ENCODE data around the gene TAOK3.
A peak's percentile ranks its signal among the peaks of the same experiment; 100 is the strongest.
"Not testable (repeated sequence)": the region's sequence is repeated elsewhere in the genome, so short reads cannot be mapped to it uniquely, and the experiment has no call there.

The TAOK3 gene

DNA sequence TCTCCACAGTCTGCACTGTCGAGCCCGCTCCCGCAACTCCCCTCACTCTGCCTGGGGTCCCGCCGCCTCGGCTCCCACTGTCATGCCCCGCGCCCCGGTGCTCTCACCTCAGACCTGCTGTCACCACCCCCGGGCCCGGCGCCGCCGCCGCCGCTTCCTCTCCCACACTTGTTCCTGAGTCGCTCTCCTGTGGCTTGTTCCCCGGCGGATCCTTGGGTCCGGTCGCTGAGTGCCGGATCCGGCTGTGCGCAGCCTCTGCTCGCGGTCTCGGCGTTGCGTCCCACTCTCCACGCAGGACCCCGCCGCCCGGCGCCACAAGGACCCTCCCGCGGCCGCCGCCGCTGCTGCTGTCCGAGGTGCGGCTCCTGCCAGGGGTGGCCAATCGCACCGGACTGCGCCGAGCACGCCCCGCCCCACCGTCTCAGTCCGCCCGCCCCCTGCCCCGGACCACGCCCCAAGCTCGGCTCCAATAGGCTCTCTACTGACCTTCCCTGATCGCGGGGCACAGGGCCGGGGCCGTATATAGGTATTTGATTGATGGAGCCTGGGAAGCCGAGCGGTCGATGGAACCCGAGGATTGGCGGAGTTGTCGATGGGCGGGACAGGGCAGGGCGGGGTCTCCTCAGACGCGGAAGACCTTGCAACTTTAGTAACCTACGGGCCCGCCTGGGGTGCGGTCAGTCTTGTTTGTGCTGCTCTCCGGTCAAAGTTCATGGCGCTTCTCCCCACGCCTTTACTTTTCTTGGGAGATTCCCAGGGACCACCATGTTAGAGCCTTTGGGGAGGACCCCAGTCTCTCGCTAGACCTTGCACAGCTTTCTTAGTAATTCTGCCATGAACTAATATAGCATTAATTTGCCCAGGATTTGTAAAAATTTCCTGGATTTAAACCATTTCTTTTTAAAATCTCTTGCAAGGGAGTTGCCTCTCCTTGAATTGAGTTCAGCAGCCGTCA lies at the start of gene TAOK3:
TAOK3 (minus strand) TSS at position 367 of the 955 bp plus-strand sequence. CDS start 117,340 bp downstream, outside the sequence.
- DNase-seq (ENCODE audit: low spot score), result peak; percentile 96

DNA sequence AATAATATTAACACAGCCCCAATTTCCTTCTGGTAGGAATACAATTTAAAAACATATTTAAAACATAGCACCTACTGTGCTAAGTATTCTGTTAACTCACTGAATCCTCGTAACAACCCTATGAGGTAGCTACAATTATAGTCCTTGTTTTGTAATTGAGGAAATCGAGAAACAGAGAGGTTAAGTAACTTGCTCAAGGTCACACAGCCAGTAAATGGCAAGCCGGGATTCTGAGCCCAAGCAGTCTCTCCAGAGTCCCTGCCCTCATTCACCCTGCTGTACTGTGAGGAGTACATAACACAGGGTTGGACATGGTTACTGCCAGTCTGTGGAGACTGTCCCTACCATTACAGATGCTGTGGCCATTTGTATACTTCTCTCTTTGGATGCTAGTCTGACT lies 48.0 kb upstream of the TAOK3 start:
- DNase-seq (ENCODE audit: low spot score), result no peak

DNA sequence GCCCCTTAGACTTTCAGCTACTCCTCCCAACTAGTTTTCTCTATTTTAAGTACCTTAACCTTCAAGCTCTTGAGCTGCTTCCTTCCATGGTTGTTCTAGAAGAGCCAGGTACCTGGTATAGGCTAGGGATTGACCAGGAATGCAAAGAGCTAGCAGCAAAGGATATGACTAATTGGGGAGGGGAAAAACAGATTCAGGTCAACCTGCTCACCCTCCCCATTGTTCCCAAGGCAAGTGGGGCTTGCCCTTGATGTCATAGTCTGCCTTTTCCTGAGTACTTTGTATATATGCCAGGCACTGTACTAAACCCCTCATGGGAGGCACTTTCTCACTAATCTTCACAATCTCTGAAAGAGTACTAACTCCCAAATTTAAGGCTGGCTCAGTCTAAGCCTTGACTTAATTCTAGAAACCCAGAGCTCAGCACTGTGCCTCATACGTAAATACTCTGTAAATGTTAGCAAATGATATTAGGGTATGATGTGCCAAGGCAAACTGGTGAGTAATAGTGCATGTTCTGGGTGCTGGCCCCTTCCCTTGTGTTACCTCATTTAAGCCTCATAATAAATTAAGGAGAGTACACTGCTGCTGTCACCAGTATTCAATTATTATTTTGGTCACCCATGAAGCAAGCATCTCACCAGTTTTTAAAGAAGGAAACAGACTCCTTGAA lies 45.8 kb upstream of the TAOK3 start:
- no peak for DNase-seq (ENCODE audit: low spot score)

DNA sequence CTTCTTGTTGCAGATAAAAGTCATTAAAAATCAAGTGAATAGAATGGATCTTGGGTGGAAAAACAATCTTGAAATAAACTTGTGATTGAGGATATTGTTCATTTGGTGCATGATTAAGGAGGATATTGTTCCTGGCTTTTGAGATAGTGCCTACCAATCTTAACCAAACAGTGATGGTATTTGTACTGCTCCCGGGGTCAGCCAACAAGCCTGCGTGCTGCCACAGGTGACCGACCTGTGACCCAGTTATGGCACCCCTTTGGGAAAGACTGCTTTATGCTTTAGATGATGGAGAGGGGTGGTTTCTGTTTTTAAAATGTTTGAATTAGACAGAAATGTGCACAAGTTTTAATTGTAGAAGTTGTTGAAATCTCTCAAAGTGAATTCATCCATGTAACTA lies 45.2 kb upstream of the TAOK3 start:
- DNase-seq (ENCODE audit: low spot score), result no peak

DNA sequence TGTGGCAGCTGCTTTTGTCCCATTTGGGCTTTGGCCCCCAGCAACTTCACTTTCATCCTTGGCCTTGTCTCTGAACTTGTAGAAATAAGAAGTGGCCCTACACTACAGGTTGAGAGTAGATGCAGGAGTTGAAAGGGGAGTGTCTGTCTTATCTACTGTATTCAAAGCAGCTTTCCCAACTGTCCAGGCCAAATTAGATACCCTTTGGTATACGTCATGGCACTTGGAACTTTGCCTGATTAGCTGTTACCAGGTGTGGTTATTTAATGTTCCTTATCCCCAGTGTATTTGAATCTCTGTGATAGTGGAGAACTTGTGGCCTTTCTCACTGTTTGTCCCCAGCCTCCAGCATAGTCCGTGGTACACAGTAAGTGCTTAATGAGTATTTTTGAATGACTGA lies 37.1 kb upstream of the TAOK3 start:
- no peak for DNase-seq (ENCODE audit: low spot score)

DNA sequence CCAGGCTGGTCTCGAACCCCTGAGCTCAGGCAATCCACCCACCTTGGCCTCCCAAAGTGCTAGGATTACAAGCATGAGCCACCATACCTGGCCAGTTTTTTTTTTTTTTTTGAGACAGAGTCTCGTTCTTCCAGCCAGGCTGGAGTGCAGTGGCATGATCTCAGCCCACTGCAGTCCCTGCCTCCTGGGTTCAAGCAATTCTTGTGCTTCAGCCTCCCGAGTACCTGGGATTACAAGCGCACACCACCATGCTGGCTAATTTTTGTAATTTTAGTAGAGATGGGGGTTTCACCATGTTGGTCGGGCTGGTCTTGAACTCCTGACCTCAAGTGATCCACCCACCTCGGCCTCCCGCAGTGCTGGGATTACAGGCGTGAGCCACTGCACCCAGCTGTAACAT lies 35.5 kb upstream of the TAOK3 start:
- not testable (repeated sequence) for DNase-seq (ENCODE audit: low spot score)

DNA sequence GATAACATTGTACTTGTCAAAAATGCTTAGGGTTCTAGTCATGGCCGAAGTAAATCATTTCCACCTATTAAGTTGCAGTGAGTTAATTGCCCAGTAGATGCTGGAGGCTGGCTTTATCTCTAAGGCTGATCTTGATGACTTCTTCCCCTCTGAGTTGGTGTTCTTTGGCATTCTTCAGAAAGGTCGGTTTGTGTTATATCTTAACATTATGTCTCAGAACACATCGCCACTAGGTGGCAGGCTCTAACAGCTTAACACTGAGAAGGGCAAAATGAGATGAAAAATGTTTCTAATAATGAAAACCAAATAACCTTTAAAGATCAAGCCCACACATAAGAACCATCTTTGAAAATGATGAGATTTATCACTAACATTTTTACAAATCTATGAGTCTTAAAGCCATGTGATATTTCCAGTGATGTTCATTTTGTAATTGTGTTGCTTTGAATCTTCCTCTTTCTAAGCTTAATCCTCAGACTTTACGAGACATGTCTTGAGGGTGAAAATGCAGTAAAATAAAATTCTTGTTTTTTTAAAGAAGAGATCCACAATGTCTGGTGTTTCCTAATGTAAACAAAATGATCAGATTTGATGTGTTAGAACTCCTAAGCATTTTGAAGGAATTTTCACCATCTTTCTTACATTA lies 32.3 kb upstream of the TAOK3 start:
- DNase-seq (ENCODE audit: low spot score), result peak; percentile 39

DNA sequence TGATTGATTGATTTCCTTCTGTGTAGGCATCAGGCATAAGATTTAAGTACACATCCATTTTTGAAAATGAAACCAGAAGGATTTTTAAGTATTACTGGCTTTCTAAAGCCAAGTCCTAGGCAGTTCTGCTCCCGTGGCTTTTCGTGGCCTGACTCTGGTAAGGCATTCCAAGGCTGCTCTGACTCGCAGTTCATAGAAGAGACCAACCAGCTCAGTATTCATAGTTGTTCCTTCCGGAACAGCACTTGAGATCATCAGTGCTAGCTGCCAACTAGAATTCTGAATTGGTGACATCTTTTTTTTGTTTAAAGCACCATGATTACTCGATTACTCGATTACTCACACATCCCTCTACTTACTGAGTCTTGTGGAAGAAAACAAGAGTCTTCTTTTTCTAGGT lies 29.5 kb upstream of the TAOK3 start:
- peak; percentile 69 for DNase-seq (ENCODE audit: low spot score)

DNA sequence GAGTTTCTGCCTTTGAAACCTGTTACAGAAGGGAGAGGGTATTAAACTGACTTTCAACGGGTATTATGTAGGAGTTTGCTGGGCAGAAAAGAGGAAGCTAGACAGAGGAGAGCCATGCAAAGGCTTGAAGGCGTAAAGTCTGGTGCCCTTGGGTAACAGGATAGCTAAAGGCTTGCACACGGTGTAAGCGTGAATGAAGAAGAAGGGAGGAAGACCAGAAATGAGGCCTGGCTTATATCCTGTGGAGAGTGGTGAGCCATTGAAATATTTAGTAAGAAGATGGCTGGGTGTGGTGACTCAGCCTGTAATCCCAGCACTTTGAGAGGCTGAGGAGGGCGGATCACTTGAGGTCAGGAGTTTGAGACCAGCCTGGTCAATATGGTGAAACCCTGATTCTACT lies 26.2 kb upstream of the TAOK3 start:
- no peak for DNase-seq (ENCODE audit: low spot score)

DNA sequence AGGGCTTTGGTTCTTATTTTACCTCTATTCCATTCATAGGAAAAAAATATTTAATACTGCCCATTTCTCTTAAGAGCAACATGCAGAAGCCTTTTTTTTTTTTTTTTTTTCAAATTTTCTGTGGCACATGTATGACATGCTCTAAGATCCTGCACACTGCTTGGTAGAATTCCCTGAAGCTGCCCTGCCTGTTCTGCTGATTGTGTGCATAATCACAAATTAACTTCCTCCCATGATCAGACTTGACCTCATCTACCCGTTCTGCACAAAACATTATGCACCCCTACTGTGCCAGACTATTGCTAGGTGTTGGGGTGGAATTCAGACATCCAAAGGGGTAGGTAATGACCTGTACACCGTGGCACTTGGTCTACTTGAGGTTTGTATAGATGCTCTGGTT lies 25.8 kb upstream of the TAOK3 start:
- no peak for DNase-seq (ENCODE audit: low spot score)

DNA sequence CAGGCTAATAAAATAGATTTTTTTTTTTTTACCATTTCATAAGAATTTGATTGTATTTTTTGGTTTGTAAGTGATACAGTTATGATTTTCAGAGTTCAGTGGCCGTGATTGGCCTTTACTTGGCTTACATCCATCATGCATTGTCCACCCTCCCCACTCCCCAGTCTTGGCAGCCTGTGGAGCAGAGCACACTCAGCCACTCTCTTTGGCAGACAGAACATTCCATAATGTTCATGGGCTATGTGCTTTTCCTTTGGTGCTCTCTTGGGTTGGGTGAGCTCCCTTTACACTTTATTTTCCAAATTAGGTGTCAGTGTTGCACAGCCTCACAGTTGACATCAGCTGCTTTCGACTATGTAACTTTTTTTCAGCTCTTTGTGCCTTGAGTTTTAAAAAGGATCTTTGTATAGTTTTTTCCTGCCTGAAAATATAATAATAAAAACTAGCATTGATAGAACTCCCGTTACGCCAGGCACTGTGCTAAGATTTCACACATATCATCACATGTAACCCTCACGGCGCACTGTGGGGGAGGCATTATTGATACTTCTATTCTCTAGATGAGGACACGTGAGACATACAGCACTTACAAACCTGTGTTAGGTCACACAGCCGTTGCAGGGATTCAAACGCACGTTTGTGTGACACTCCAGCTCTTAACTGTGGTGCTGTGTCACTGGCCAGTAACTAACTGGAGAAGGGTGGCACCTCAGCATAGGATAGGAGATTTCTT lies 25.2 kb upstream of the TAOK3 start:
- no peak for DNase-seq (ENCODE audit: low spot score)

DNA sequence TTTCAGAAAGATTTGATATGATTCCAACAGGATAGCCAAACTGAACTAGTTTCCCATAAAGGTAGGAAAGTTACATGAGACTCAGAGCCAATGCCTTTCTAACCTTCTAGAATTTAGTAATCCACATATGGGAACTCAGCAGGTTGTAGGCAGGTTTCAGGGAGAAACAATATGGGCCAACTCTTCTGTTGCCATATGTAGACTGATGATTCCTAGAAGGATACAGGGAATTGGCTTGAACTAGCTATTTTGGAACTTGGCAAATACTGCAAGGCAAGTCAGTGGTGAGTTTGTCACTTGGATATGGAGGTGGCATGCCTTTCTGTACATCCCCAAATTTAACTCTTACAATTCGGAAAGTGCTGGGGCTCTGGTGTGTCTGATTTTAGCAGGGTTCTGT lies 19.1 kb upstream of the TAOK3 start:
- DNase-seq (ENCODE audit: low spot score), result no peak

DNA sequence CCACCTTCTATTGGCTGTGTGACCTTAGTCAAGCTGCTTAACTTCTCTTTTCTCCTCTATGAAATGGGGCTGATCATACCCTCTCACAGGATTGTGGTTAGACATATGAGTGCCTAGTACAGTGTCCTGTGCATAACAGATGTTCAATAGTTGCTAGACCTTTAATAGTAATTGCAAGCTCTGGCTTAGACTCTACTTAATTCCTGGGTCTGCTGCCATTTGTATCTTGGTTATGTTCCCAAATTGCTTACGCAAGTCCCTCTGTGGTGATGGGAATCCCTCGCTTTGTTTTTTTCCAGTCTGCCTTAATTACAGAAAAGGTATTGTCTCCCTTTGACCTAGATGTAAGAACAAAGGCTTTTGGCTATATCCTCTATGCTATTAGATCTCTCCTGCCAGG lies 18.7 kb upstream of the TAOK3 start:
- no peak for DNase-seq (ENCODE audit: low spot score)

DNA sequence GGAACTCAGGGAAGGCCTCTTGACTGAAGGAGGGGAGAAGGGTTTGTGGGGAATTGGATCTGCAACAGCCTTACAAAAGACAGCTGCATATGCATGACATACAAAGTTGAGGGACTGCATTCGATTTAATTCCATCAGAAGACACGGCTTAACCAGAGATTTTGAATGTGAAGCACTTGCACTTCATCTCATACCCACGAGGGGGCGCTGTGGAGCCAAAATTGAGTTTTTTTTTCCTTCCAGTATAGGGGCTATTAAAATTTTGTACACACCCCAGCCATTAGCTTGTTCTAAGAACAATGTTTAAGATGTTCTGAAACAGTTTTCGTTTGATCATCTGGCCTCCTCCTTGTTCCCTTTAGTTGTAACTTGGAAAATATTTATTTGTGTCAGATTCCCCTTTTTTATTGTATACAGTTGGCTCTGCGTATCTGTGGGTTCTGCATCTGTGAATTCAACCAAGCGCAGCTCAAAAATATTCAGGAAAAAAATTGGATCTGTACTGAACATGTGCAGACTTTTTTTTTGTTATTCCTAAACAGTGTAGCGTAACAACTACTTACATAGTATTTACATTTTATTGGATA lies 5.3 kb upstream of the TAOK3 start:
- DNase-seq (ENCODE audit: low spot score), result peak; percentile 64

DNA sequence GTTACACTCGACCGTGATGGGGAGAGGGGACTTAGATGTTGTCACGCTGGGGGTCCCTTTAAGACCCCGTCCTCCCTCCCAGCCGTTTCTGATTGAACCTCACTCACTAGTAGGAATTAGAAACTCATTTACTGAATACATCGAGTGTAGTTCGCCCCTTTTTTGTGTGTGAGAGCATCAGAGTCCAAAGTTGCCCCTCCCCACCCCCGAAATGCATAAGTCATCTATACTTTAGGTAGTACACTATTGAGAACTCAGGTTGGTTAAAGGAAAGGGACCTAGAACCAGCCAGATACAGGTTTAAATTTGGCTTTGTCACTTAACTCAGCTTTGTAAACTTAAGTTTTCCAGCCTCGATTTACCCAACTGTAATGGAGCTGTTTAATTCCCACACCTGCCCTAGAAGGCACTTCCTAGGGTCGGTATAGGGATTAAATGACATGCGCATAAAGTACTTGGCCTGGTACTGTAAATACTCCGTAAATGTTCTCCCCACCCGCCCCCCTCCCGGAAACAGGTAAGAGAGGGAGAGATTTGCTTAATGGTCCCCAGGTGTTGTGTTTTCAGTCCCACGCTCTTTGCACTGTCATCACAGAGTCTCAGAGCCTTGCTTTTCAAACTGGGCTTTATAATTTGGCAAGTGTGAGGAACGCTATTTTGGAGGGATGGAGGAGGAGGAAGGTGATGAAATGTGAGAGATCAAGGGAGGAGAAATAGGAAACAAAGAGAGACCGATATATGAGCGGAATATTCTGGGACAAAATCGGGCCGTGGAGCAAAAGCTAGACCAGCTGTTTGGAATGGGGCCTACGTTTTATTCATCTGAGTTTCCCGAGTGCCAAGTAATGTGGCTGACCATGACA lies 4.5 kb upstream of the TAOK3 start:
- peak; percentile 36 for DNase-seq (ENCODE audit: low spot score)

DNA sequence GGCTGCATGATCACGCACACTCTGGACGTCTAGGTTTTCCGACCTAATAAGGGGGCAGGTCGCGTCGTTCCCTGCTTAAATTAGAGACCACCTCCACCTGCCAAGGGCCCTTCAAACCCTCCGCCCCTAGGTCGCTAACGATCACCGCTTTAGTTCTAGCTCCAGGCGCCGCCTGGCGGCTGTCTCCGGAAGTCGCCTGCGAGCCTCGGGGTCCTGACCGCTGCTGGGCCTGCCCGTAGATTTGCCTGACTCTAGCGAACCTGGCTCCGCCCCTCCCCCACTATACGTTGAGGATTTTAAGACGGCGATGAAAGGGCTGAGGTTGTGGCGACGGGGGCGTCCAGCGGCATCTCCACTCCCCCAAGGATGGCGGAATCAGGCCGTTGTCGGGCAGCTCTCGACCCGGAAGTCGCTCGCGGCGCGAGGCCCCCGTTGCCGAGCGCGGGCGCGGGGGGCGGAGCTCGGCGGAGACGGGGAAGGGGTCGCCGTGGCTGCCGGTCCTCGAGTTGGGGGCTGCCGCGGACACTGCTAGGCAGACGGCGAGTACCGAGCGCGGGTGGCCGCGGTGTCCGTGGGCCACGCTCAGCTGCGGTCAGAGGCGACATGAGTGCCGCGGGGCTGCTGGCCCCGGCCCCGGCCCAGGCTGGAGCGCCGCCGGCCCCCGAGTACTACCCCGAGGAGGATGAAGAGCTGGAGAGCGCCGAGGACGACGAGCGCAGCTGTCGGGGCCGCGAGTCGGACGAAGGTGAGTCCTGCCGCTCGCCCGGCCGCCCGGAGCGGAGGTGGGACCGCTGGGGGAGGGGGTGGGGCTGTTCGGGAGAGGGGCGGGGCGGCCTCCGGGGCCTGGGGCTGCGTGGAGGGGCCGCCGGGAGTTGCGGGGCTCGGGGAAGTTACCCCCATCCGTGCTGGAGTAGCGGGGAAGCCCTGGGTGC lies 3.6 kb upstream of the TAOK3 start, which contains the start of gene SUDS3:
SUDS3 (plus strand) TSS at position 467 of the 932 bp plus-strand sequence; CDS start at position 604, 137 bp downstream.
- DNase-seq (ENCODE audit: low spot score), result peak; percentile 80

DNA sequence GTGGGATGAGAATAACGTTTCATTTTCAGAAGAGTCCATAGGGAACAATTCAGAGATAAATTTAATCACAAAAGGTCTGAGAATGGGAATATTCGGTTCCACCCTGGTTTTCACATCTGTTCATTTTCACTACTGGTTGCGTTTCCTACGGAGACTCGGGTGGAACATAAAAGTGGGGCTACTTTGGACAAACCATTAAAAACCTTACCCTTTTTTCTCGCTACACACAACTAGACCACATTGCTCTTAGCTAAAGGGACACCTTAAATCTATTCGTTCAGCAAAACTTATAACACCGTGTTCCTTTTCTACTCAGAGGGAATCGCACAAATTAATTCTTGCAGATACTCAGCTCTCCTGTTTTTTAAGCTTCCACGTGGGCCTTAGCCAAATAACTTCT lies 2.6 kb upstream of the TAOK3 start:
- DNase-seq (ENCODE audit: low spot score), result no peak

DNA sequence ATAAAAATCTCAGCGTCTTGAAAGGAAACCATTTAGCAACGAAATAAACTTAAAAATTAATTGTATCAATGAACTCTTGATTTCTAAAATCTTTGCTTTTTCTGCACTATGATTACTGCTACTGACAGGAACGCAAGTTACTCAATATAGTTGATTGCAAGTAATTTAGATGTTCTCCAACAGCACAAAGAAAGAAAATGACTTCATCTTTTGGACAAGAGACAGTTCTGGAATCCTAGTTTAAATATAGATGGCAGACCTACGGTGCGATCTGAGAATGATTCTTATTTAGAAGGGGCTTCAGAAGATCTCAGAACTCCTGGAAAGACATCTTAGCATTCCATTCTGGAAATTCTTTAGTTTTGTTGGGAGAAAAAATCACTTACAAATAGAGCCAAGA lies 2.2 kb upstream of the TAOK3 start:
- no peak for DNase-seq (ENCODE audit: low spot score)

DNA sequence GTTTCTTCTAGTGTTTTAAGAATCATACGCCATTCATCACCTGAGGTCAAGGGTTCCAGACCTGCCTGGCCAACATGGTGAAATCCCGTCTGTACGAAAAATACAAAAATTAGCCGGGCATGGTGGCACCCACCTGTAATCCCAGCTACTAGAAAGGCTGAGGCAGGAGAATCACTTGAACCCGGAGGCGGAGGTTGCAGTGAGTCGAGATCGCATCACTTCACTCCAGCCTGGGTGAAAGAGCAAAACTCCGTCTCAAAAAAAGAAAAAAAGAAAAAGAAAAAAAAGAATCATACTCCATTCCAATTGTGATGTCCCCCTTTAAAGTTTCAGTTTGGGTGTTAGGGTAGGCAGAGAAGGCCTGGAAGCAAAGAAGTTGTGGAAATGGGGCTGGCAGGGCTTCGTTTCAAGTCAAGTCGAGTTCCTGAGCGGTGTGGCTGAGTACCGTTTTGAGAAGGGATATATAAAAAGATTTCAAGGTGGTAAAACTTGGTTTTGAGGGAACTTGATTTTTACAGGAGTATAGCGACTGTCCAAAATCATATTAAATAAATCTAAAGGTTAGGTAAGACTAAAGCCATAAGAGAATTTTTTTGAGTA lies 1.5 kb upstream of the TAOK3 start:
- DNase-seq (ENCODE audit: low spot score), result no peak
